AG04450 (cell line): ENCODE results near the gene SUN3. TPM values are rescaled to one million over a fixed set of nuclear protein-coding genes. Genes with fewer than 3 reads are reported as not detected.
"Not testable (repeated sequence)": the region's sequence is repeated elsewhere in the genome, so short reads cannot be mapped to it uniquely, and the experiment has no call there.

Experiments
- CTCF ChIA-PET: fragments of 300-600, 350-600 bp; formaldehyde crosslinking; extraction: SDS; loops from one replicate; lab custom pipeline; 2022; ENCODE audit warnings: antibody characterized with exemption, inconsistent platforms; lab: Charles Lee
- POLR2A ChIA-PET: fragments of 350-600 bp; formaldehyde crosslinking; extraction: SDS; loops from one replicate; lab custom pipeline; 2021; ENCODE audit warnings: antibody characterized with exemption, inconsistent platforms; lab: Yijun Ruan, JAX
- DNase-seq: peaks from one replicate; pipeline ENCODE4 v3.0.0-alpha.2; 2011; ENCODE audit warnings: low read depth, low spot score
- H3K27ac ChIP-seq: one replicate; pipeline ENCODE4 v1.5.1; 2012; ENCODE audit warnings: low read depth, low read length, control low read depth
- H3K27me3 ChIP-seq: one replicate; pipeline ENCODE4 v1.6.0; 2012; ENCODE audit warnings: low read length; ENCODE audit not compliant: control insufficient read depth, insufficient read depth
- H3K4me3 ChIP-seq: 2 replicates; pipeline ENCODE4 v1.5.1; 2011; ENCODE audit warnings: mild to moderate bottlenecking, low read depth, low read length, control low read depth
- H3K9me3 ChIP-seq: 2 replicates; pipeline ENCODE4 v1.5.1; 2012; ENCODE audit warnings: low read length; ENCODE audit not compliant: control insufficient read depth, insufficient read depth
- polyA plus RNA-seq: library from polyadenylated mRNA; depleted of rRNA; stranded (reverse); fragments of >200 nt; gene quantifications from 2 replicates; pipeline ENCODE4 v1.2.3, GENCODE V29; 2011
- TF ChIP-seq, protein P1 (sequence below): IDR thresholded peaks from 2 replicates; pipeline ENCODE4 v1.5.1; 2011; ENCODE audit warnings: low read depth, low read length, control low read depth, inconsistent platforms

Gene SUN3
- polyA plus RNA-seq, 1 experiment = not detected

DNA sequence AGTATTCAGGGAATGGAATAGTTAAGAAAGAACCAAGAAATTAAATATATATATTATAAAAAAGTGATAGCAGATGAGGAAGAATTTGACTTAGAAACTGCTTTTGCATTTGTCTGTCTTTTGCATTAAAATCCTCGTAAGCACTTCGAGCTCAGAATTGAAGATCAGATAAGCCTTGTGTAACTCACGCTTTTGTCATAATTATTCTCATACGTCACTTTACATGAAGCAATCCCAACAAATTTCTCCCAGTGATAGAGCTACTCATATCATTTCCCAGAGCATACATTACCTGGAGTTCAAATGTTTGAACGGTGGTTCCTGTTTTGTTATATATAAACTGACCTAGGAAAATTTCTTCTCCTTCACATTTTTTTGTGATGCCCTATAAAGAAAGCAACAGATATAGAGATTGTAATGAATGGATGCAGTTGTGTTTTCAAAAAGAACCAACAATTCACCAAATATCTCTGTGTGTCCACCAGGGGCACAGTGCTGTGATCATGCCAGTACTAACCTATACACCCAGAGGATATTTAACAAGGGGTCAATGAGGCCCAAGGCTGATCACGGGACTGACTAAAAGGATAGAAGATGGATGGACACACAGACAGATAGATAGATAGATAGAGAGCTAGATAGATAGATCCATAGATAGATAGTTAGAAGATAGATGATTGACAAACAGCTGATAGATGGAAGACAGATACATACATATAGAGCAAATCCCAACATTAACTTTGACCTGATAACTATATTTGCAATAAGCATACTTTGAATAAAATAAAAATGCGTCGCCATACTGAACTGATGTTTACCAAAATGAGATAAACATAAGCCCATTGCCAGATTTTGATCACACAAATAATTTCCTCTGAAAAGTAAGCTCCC, 40.2 kb downstream of the SUN3 start:
- ChIA-PET POLR2A (no interaction called here), CTCF (interaction anchor here (0.6 to 8.0 kb wide), 22 partner anchors 8 to 723 kb away, joined by 3 to 160 read pairs (median 4); no protein-coding TSS in a partner anchor)
- Histone ChIP-seq H3K9me3 (no peaks in the 10 kb centered on the region), H3K4me3 (no peak overlapping the region), H3K27ac (no peak overlapping the region), H3K27me3 (no peaks in the 10 kb centered on the region)
- no peak for DNase-seq
- TF ChIP-seq, protein P1, sequence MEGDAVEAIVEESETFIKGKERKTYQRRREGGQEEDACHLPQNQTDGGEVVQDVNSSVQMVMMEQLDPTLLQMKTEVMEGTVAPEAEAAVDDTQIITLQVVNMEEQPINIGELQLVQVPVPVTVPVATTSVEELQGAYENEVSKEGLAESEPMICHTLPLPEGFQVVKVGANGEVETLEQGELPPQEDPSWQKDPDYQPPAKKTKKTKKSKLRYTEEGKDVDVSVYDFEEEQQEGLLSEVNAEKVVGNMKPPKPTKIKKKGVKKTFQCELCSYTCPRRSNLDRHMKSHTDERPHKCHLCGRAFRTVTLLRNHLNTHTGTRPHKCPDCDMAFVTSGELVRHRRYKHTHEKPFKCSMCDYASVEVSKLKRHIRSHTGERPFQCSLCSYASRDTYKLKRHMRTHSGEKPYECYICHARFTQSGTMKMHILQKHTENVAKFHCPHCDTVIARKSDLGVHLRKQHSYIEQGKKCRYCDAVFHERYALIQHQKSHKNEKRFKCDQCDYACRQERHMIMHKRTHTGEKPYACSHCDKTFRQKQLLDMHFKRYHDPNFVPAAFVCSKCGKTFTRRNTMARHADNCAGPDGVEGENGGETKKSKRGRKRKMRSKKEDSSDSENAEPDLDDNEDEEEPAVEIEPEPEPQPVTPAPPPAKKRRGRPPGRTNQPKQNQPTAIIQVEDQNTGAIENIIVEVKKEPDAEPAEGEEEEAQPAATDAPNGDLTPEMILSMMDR = peak; percentile 62

DNA sequence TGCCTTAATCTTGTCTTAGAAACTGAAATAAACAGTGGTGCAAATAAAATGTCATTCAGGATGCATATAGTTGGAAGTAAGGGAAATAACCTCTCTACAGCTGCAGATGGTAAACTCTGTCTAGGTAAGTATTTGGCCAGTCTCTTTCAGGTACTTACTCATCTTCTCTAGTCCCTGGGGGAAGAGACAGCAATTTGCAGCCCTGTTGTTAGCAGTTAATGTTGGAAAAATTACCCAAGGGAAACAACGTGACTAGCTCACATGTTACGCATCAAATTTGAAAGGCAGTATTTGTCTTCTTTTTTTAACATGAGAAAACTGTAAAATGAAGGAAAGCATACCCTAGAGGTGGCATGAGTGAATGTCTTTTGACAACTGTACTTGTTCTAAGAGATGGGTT, 46.3 kb downstream of the SUN3 start:
- no peak for DNase-seq
- Histone ChIP-seq H3K27ac (no peak overlapping the region), H3K9me3 (no peaks in the 10 kb centered on the region), H3K27me3 (no peaks in the 10 kb centered on the region), H3K4me3 (no peak overlapping the region)
- TF ChIP-seq, protein P1 = no peak
- CTCF ChIA-PET = interaction anchor here (1.1 to 3.8 kb wide), 5 partner anchors 9 to 717 kb away, joined by 3 to 20 read pairs (median 6); no protein-coding TSS in a partner anchor
- POLR2A ChIA-PET = no interaction called here

DNA sequence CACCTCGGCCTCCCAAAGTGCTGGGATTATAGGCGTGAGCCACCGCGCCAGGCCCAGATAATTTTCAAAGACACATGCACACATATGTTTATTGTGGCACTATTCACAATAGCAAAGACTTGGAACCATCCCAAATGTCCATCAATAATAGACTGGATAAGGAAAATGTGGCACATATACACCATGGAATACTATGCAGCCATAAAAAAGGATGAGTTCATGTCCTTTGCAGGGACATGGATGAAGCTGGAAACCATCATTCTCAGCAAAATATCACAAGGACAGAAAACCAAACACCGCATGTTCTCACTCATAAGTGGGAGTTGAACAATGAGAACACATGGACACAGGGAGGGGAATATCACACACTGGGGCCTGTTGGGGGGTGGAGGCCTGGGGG, 48.3 kb downstream of the SUN3 start:
- H3K9me3 ChIP-seq, DNase-seq, H3K27ac ChIP-seq, H3K4me3 ChIP-seq, POLR2A ChIA-PET, H3K27me3 ChIP-seq: not testable (repeated sequence)
- CTCF ChIA-PET = interaction anchor here (1.5 kb wide), 1 partner anchor 130 kb away, joined by 3 read pairs; no protein-coding TSS in a partner anchor

DNA sequence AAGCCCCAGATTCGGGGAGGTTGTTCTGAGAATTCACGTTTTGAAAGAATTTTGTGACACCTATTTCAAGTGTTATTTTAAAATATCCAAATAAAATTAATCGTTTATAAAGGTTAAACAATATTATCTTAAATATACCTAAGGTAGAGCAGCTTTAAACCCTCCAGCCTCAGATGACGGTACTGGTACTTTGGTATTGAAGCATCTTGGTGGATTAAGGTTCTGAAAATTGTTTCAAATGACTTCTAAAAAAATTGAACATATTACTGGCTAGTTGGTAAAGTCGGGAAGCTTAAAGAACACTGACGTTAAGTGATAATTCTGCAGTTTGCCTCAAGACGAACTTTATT, 49.1 kb downstream of the SUN3 start:
- Histone ChIP-seq H3K4me3 (peak overlapping the region; percentile 85), H3K27me3 (no peaks in the 10 kb centered on the region), H3K27ac (no peak overlapping the region), H3K9me3 (no peaks in the 10 kb centered on the region)
- DNase-seq = no peak
- ChIA-PET POLR2A (no interaction called here), CTCF (interaction anchor here (1.5 kb wide), 1 partner anchor 131 kb away, joined by 3 read pairs; no protein-coding TSS in a partner anchor)
- TF ChIP-seq, protein P1 = no peak

DNA sequence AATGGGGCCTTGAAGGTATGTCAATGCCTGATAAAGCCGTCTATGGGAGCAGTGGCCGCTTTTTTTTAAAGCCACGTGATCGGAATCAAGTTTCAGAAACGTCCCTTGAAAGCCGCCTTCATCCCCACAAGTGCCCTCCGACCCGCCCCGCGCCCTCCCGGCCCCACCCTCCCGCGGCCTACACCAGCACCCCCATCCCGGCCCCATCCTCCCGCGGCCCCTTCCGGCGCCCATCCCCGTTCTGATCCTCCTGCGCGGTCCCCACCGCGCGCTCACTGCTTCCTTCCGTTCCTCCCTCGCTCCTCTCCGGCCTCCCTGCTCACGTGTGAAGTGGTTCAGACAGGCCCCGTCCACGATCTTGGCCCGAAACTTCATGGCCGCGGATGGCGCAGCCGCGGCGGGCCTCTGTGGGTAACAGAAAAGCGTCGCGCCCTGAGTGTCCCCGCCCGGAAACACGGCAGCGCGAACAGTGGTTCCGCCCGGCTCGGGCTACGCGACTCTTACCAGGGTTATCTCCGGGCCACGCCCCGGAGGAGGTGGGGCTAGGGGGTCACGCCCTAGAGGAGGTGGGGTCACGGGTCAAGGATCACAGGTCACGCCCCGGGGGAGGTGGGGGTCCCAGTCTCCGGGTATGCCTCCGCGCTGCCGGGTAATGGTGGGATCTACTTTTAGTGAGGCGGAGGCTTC, 49.6 kb downstream of the SUN3 start, which contains the start of gene HUS1:
Gene HUS1, minus strand, starts transcription at position 471 of the 687 bp plus-strand sequence. Its CDS starts 96 bp downstream, at position 375.
- Histone ChIP-seq H3K9me3 (no peaks in the 10 kb centered on the region), H3K27ac (peak within 1 kb of the TSS; percentile 81), H3K27me3 (no peaks in the 10 kb centered on the region), H3K4me3 (peak within 1 kb of the TSS; percentile 85)
- DNase-seq = peak; percentile 59
- ChIA-PET CTCF (interaction anchor here (1.1 to 1.7 kb wide), 4 partner anchors 11 to 131 kb away, joined by 3 to 13 read pairs (median 8); no protein-coding TSS in a partner anchor), POLR2A (no interaction called here)
- TF ChIP-seq, protein P1 = no peak
